ENCODE results near the gene ARVCF. TPM values are rescaled to one million over a fixed set of nuclear protein-coding genes. Genes with fewer than 3 reads are reported as not detected.

ARVCF gene
- polyA plus RNA-seq, 1 donor from 2014 or later = 112 TPM

GRCh38 chr22:19989725-19990067 is 26.9 kb downstream of the ARVCF start:
- Histone ChIP-seq H3K4me3 (ENCODE audit: low read length) (no peak overlapping the region), H3K4me2 (ENCODE audit: low read length) (no peak overlapping the region), H3K9me2 (ENCODE audit: insufficient read depth, low read length) (no peaks in the 10 kb centered on the region), H3K79me2 (replicated peaks; ENCODE audit: insufficient read depth, low read length) (peaks cover 19% of the 10 kb centered on the region), H3K27ac (ENCODE audit: low read length) (no peak overlapping the region), H2AFZ (ENCODE audit: low read depth, low read length) (no peak overlapping the region), H3F3A (ENCODE audit: insufficient read depth, low read length, poor library complexity, severe bottlenecking) (no peaks in the 10 kb centered on the region), H3K9me3 (ENCODE audit: low read length) (no peaks in the 10 kb centered on the region), H3K36me3 (ENCODE audit: insufficient read depth, low read length) (no peaks in the 10 kb centered on the region), H4K20me1 (ENCODE audit: insufficient read depth) (no peaks in the 10 kb centered on the region), H3K9ac (ENCODE audit: low read length) (no peak overlapping the region), H3K27me3 (ENCODE audit: insufficient read depth, low read depth, low read length) (no peaks in the 10 kb centered on the region)
- no peak for TF ChIP-seq SMC3 (conservative IDR thresholded peaks at IDR 0.05; ENCODE audit: poor library complexity)
- TF ChIP-seq TAF1 (IDR thresholded peaks at IDR 0.05; ENCODE audit: low read depth) = no peak
- no peak for TF ChIP-seq REST (IDR thresholded peaks at IDR 0.05; ENCODE audit: borderline replicate concordance)
- TF ChIP-seq MXI1 (conservative IDR thresholded peaks at IDR 0.05; ENCODE audit: poor library complexity, severe bottlenecking) = no peak
- no peak for TF ChIP-seq EP300 (conservative IDR thresholded peaks at IDR 0.05; ENCODE audit: poor library complexity, severe bottlenecking)
- no peak for TF ChIP-seq RAD21 (conservative IDR thresholded peaks at IDR 0.05)
- TF ChIP-seq POLR2AphosphoS5 (IDR thresholded peaks at IDR 0.05) = no peak
- TF ChIP-seq, protein P1, sequence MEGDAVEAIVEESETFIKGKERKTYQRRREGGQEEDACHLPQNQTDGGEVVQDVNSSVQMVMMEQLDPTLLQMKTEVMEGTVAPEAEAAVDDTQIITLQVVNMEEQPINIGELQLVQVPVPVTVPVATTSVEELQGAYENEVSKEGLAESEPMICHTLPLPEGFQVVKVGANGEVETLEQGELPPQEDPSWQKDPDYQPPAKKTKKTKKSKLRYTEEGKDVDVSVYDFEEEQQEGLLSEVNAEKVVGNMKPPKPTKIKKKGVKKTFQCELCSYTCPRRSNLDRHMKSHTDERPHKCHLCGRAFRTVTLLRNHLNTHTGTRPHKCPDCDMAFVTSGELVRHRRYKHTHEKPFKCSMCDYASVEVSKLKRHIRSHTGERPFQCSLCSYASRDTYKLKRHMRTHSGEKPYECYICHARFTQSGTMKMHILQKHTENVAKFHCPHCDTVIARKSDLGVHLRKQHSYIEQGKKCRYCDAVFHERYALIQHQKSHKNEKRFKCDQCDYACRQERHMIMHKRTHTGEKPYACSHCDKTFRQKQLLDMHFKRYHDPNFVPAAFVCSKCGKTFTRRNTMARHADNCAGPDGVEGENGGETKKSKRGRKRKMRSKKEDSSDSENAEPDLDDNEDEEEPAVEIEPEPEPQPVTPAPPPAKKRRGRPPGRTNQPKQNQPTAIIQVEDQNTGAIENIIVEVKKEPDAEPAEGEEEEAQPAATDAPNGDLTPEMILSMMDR (IDR thresholded peaks at IDR 0.05; ENCODE audit: poor library complexity, severe bottlenecking) = no peak
- TF ChIP-seq EZH2 (IDR thresholded peaks at IDR 0.05; ENCODE audit: borderline replicate concordance, insufficient read depth, low read length, poor library complexity, severe bottlenecking) = no peak

DNA sequence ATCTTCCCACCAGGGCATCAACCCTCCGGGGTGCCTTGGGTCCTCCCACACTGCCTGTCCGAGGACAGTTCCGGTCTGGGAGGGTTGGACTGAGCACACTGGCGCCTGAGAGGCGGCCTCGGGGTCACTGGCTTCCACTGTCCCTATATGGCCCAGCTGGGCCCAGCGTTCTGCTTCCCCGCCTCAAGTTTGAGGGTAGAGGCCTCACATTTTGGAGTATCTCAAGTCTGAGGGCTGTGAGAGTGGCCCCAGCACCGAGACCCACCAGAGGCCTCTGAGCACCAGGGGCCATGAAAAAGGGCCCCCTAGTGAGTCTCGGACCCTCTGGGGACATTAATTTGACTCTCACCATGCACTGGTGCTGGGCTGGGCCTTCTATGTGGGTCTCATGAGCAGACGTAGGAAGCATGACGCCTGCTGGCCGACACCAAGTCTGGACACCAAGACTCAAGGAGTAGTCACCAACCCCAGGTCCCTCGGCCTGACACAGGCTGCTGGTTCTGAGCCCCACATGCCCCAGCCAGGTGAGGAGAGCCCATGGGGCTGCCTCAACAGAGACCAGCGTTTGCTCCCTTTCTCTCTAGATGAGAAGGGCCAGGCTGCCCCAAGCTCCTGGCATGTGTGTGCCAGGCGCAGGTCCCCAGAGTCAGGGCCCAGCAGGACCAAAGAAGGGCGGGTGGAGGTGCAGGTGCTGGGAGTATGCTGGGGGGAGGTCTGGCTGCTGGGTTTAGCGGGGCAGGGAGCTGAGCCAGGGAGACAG is 27.5 kb downstream of the ARVCF start:
- peaks cover 21% of the 10 kb centered on the region for H3K79me2 ChIP-seq (replicated peaks; ENCODE audit: insufficient read depth, low read length)
- no peaks in the 10 kb centered on the region for H3K36me3 ChIP-seq (ENCODE audit: insufficient read depth, low read length)
- H3K27ac ChIP-seq (ENCODE audit: low read length) = no peak overlapping the region
- H3F3A ChIP-seq (ENCODE audit: insufficient read depth, low read length, poor library complexity, severe bottlenecking) = no peaks in the 10 kb centered on the region
- H3K9ac ChIP-seq (ENCODE audit: low read length) = no peak overlapping the region
- no peak overlapping the region for H3K4me3 ChIP-seq (ENCODE audit: low read length)
- no peaks in the 10 kb centered on the region for H3K9me3 ChIP-seq (ENCODE audit: low read length)
- H3K4me2 ChIP-seq (ENCODE audit: low read length) = no peak overlapping the region
- H3K9me2 ChIP-seq (ENCODE audit: insufficient read depth, low read length) = no peaks in the 10 kb centered on the region
- TF ChIP-seq POLR2AphosphoS5 (IDR thresholded peaks at IDR 0.05) = no peak
- no peaks in the 10 kb centered on the region for H4K20me1 ChIP-seq (ENCODE audit: insufficient read depth)
- H2AFZ ChIP-seq (ENCODE audit: low read depth, low read length) = no peak overlapping the region
- no peaks in the 10 kb centered on the region for H3K27me3 ChIP-seq (ENCODE audit: insufficient read depth, low read depth, low read length)

Data from neural cell (in vitro differentiated cells).